ENCODE measurements around the gene YBX2. TPM values are rescaled to one million over a fixed set of nuclear protein-coding genes. Genes with fewer than 3 reads are reported as not detected.
A peak's percentile ranks its signal among the peaks of the same experiment; 100 is the strongest.

Gene YBX2
- total RNA-seq, 1 donor from 2014 or later: 0.45 TPM

DNA sequence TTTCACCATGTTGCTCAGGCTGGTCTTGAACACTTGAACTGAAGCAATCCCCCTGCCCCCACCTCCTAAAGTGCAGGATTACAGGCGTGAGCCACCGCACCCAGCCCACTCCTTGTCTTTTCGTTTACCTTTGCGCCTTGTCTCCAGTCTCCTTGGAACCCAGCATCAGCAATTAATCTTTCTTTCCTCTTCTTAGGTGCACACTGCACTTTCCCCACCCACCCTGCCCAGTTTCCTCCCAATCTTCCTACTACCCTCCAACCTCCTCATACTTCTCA is 30.7 kb downstream of the YBX2 start:
- no peak for DNase-seq (ENCODE audit: low read depth)

DNA sequence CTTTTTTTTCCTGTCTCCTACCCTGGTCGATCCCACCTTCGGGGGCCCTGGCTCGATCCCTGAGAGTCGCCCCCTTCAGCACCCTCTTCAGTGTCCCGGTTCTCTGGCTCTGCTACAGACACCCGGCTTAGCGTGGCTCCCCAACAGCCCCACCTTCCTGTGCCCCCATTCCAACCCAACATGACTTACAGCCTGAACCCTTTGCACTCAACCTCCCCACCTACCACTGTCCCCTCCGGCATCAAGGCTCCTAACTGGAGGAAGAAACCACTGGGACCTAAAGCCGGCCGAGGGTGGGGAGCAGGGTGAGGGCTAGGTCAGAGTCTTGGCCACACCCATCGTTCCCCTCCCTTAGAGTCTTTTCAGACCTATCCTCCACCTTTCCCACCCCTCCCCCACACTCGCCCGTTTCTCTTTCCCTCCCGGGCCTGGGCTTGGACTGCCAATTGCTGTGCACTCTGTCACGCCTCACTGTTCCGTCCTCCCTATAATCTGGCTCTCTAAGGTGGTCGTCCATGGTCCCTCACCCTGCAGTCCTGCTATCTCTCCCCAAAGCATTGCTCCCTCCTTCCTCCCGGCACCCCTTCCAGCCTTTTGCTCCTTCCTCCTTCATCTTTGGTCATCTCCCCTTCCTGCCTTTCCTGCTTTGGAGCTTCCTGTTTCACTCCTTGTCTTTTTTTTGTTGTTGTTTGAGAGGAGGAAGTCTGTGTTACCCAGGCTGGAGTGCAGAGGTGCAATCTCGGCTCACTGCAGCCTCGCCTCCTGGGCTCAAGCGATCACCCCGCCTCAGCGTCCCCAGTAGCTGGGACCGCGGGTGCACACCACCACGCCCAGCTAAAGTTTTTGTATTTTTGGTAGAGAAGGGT is 31.3 kb downstream of the YBX2 start:
- DNase-seq (ENCODE audit: low read depth): peak; percentile 31

DNA sequence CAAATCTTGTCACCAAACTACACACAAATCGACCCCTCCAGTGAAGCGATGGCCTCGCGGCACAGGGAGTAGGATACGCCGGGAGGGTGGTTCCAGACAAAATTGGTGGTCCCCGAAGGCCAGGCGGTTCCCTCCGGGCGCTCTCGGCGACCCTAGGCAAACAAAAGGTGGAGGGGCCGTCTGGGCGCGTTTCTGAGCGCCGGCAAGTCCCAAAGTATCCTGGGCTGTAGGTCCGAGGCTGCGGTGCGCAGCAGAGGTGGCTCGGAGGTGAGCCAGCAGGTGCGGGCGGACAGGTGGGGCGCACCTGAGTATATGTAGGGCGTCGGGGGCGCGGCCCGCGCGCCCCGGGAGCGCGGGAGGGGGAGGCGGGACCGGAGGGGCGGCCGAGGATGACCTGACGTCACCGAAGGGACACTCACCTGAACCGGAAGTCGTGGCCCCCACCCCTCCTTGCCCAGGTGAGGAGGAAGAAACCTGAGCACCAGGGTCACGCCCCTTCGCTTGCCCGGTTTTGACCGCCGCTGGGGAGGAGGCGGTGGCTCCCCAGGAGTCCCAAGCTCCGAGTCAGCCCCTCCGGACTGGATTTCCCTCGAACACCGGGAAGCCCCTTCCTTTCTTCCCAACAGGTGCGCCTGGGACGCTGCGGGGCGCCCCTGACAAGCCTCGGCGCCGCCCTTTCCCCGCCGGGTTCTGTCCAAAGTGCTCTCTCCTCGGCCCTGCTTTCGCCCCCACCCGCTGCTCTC is 32.1 kb downstream of the YBX2 start, which contains the start of gene CLDN7:
CLDN7 (minus strand) TSS at position 287 of the 743 bp plus-strand sequence. CDS start 435 bp downstream, outside the sequence.
- peak; percentile 30 for DNase-seq (ENCODE audit: low read depth)

DNA sequence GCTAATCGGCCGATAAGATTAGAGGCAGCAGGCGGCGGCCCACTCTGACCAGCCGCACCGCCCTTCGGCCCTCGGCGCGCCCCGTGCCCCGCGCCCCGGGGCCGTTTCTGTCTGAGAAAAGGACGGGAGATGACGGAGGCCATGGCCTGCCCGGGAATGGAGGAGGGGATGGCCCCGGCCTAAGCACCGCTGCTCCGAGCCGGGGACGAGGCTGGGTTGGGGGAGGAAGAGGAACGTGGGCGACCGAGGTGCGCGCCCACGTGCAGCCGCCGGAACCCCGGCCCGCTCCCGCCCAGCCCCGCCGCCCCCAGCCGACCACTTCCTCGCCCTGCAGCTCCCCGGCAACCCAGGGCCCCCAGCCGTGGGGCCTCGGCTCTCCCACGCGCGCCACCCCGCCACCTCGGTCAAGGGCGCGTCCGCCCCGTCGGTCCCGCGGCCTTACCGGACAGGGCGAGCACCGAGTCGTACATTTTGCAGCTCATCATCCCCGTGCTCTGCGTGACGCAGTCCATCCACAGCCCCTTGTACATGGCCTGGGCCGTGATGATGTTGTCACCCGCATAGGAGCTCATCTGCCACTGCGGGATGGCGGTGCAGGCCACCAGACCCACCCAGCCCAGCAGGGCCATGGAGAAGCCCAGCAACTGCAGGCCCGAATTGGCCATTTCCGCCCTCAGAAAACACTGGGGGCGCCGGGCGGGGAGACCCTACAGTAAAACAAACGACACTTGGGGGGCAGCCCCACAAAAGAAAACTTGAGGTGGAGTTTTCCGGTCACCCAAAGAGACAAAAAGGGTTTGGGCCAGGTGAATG is 32.9 kb downstream of the YBX2 start:
- DNase-seq (ENCODE audit: low read depth): no peak

DNA sequence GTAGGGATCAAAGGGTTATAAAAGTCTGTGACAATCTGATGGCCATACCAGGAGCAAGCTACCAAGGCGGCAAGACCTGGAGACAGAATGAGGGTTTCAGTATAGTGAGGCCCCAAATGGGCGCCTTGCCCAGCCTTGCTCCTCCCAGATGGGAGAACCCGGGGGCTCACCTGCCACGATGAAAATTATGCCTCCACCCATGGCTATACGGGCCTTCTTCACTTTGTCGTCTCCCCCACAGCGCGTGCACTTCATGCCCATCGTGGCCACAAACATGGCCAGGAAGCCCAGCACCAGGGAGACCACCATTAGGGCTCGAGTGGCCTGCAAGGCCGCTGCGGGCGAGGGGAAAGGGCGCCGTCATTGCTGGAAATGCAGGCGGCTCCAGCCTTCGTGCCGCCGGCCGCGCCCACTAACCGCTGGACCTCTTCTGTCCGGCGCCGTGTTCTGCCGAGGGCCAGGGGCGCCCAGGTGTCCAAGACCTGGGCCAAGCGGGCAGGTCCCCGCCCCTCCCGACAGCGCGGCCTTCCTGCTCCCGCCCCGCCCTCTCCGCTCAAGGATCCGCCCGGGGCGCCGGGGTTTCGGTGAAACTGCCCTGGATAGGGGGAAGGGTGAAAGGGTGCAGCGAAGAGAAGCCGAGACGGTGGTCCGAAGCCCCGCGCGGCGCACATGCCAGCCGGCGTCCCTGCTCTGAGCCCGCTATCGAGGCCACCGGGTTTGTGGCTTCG is 33.6 kb downstream of the YBX2 start:
- no peak for DNase-seq (ENCODE audit: low read depth)

DNA sequence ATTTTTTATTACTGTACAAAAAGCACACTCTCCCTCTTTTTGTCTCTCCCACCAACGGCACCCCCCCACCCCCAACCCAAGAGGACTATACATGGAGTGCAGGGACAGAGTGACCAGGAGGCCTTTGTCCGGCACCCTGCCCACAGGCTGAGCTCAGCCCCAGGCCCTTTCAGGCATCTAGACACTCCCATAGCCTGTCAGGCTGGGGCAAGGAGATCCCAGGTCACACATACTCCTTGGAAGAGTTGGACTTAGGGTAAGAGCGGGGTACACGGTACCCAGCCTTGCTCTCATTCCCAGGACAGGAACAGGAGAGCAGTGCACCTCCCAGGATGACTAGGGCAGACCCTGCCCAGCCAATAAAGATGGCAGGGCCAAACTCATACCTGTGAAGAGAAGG is 34.3 kb downstream of the YBX2 start:
- no peak for DNase-seq (ENCODE audit: low read depth)

DNA sequence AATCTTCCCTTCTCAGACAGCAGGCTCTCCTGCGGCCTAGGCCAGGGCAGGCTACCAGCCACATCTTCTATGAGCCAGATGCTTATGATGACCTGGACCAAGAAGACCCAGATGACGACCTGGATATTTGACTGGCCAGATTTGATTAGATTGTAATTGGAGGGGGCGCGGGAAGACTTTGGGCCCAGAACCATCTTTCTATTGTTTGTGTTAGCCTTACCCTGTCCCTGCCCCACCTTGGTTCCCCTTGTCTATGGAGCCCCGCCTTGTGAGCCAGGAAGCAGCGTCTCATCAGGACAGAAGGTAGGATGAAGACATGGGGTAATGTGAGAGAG is 34.9 kb downstream of the YBX2 start:
- DNase-seq (ENCODE audit: low read depth): no peak

DNA sequence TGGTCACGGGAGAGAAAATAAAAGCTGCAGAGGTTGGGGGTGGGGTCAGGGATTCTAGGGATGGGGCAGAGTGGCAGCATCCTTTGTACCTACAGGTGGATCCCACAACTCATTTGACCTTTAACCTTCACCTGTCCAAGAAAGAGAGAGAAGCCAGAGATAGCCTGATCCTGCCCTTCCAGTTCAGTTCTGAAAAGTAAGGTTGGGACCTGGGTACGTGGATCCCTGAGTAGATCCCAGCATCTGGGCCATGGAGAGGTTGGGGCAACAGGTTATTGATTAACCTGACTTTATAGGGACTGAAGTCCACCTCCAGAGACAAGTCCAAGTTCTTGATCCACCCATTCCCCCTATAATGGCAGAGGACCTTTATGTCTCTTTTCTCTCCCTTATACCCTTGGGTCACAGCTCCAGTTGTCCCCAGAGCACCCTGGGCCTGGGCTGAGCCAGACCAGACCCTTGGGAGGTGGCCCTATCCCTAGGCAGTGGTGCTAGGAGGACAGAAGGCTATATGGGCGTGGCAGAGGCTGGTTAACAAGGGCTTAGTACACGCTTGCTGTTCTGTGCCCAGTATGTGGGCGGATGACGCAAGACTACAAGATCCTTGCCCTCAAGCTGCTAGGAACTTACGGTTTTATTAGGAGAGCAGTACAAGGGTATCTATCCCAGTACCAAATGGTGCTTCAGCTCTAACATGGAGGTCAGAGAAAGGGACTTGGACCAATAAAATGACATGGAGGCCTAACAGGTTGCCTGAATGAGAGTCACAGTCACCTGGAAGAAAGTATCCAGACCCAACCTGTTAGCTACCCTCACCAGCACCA is 35.5 kb downstream of the YBX2 start:
- DNase-seq (ENCODE audit: low read depth): peak; percentile 86

DNA sequence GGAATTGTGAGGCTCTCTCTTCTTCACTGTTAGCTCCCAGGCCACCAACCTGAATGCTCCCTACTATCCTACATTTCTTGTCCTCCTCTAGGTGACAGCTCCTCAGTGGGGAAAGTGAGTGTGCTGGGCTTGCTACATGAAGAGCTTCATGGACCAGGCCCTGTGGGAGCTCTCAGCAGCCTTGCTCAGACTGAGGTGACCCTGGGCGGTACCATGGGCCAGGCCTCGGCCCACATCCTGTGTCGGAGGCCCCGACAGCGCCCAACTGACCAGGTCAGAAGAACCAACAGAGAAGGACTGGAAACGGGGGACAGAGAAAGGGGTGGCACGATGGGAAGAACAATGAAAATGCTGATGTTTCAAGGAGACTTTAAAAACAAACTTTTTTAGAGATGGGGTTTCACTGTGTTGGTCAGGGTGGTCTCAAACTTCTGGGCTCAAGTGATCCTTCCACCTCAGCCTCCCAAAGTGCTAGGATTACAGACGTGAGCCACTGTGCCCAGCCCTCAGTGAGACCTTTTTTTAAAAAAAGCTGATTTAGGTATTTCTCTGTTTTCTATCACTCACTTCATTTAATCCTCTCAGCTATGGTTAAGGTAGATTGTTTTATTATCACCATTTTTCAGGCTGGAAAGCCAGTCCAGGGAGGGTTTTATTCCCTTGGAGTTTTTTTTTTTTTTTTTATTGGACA is 37.5 kb downstream of the YBX2 start:
- DNase-seq (ENCODE audit: low read depth): no peak

DNA sequence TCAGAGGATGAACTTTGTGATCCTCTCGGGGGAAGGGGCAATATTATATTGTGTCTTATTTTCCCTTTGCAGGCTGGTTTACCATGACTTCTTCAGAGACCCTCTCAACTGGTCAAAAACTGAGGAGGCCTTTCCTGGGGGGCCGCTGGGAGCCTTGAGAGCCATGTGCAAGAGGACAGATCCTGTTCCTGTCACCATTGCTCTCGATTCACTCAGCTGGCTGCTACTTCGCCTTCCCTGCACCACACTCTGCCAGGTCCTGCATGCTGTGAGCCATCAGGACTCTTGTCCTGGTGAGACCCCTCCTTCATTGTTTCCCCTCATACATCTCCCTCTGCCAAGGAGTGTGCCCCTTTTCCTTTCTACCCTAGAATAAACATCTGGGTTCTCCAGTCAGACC is 39.9 kb downstream of the YBX2 start:
- DNase-seq (ENCODE audit: low read depth): no peak

DNA sequence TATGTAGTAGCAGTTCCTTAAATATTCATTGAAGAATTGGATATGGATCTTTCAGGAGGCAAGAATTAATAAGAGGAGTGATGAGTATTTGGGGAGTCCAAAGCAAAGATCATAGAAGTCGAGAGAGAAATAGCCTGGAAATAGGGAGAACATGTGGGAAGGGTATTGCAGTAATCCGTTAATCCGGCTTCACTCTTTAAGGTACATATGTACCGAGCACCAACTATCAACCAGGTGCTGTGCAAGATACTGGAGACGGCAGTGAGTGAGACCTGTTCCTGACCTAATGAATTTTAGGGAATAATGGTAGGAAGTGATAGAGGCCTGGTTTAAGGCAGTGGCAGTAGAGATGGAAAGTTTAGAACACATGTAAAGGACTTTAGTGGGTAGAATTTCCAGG is 41.4 kb downstream of the YBX2 start:
- DNase-seq (ENCODE audit: low read depth): no peak

DNA sequence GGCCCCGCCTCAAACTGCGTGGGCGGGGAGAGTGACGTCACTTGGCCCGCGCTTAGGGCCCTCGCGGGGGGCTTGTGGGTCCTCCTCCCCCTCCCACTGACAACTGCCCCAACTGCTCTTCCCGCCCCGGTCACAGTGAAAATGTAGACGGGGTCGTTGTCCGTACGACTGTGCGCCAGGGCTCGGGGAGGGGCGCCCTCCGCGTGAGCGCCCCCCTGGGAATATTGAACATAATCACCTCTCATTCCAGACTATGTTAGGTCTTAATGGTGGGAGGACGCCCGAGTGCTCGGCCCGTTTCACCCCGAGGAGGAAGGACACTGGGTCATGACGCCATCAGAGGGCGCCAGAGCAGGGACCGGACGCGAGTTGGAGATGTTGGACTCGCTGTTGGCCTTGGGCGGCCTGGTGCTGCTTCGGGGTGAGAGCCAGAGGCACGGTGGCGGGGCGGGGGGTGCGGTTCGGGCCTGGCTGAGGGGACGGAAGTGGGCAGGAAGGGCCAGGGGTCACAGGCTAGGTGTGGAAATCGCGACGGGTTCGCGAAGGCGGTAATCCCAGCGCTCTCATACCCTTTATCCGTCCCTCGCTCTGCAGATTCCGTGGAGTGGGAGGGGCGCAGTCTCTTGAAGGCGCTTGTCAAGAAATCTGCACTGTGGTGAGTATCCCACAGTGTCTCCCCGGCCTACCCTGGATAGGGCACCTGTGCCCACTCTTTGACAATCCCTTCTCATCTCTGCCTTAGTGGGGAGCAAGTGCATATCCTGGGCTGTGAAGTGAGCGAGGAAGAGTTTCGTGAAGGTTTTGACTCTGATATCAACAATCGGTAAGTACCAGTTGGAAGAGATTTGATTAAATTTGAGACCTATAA is 42.0 kb downstream of the YBX2 start, which contains the start of gene ELP5:
ELP5 (plus strand) TSS at position 40 of the 868 bp plus-strand sequence; CDS start at position 376, 336 bp downstream.
- peak; percentile 81 for DNase-seq (ENCODE audit: low read depth)

DNA sequence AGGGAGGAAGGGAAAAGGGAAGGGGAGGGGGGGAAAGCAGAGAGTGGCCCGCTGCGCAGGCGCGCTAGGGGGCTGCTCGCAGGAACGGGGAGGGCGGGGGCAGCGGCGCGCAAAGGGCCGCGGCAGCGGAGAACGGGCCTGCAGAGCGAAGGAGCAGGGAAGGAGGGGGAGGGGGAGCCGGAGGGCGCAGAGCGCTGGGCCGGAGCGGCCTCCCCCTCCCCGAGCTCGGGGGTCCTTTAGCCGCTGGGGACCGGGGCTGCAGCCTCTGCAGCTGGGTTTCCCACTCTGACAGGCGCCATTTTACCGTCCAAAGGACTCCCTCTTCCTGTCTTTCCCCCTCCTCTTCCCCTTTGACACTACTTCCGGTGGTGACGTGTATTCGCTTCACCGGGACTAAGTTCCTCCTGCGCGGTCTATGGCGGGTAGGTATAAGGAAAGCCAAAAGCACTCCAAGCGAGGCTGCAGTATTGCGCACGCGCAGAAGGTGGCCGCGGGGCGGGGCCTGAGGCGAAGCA is 42.7 kb downstream of the YBX2 start, which contains the start of gene CTDNEP1:
CTDNEP1 (minus strand) TSS at position 74 of the 515 bp plus-strand sequence. CDS start 438 bp downstream, outside the sequence.
- DNase-seq (ENCODE audit: low read depth): peak; percentile 99

DNA sequence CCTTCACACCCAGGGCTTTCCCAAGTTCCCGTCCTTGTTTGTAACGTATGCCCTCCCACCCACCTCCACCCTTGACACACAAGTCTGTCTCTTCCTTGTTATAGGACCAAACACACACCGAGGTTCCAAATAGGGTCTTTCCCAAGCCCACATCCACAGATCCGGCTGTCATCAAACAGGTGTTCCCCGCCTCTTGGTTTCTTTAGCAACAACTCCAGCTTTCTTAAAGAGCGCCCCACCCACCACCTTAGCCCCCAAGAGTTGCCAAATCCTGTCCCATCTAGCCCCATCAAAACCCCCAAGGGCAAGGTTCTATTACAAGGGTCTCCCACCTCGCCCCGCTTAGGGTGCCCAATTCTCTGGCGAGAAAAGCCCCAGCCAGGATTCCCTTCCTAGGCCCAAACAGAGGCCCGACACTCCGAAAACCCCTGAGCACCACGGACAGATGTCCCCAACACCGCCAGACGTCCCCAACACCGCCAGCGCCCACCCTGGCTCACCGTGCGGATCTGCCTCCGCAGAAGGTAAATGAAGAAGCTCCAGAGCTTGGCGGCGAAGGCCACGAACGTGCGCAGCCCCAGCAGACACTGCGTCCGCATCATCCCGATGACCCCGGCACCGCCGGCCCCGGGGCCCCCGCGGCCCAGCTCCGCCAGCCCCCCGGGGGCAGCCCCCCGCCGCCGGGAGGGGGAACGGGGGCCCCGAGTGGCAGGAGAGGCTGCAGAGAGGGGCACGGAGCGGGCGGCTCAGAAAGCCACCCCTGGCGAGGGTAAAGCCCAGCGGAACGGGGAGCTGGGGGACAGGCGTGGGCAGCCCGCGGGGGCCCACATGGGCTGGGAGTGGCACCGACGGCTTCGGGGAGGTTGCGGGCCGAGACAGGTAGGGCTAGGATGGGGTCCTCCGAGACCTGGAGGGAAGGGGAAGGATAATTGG is 43.5 kb downstream of the YBX2 start:
- DNase-seq (ENCODE audit: low read depth): no peak

DNA sequence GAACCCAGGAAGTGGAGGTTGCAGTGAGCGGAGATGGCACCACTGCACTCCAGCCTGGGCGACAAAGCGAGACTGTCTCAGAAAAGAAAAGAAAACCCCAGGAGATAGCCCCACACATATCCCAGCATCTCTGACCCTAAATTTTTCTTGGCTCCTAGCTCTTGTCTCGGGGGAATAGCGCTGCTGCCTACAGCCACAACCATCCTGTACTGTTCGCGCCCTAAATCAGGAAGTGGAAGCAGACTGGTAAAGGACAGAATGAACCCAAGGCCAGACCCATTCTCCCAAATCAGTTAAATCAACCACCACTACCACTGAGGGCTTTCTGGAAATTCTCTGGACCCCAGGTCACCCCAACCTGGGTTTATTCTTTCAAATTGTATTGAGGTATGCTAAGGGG is 44.6 kb downstream of the YBX2 start:
- no peak for DNase-seq (ENCODE audit: low read depth)

DNA sequence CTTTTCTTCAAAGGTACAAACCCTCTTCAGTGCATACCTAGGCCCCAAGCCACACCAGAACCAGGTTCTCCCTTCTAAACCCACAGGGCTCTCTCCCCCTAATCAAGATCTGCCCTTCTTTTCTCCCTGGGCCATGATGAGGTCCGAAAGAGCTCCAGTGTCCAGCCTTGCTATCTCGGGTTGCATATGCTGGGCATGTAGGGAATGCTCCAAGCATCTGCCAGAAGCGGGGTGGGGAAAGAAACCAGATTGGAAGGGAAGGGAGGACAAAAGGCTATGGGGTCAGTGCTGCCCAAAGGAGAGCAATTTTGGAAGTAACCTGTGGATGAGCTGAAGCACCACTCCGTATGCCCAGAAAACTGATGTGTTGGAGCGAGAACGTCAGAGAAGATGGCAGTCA is 45.2 kb downstream of the YBX2 start:
- no peak for DNase-seq (ENCODE audit: low read depth)

DNA sequence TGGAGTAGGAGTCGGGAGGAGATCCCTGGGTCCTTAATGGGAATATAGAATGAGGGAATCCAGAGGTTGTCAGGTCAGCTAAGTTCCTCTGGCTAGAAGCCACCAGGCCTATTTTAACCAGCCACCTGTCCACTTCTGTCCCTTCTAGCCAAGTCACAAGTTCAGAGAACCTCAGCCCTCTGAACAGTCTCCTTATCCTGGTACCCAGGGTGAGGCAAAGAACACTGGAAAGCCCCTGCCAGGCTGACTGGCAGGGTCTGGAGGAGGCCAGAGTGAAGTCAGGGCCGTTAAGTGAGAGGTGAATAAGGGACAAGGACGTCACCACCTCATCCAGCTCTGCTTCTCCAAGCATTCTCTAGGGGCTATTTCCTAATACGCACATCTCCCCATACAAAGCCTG is 45.6 kb downstream of the YBX2 start:
- no peak for DNase-seq (ENCODE audit: low read depth)

DNA sequence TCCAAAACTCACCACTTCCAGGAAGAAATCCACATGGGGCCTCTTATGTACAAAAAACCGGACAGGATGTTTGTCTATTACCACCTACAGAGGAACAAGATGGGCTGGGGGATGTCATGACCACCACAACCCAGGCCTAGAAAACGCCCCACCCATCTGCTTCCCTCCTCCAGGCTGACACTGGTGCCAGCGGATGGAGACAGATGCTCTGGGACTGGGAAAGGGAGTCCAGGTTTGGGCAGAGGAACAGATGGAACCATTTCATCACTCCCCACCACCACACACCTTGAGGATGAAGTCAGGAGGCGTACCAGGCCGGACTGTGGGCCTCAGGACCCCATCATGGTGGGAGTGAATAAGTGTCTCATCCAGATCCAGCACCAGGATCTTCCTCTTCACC is 47.7 kb downstream of the YBX2 start:
- no peak for DNase-seq (ENCODE audit: low read depth)

Data from renal cortical epithelial cell (primary cell).